B cell (primary cell): Measurements from ENCODE around the gene FAM90A26.
"Not testable (repeated sequence)": the region's sequence is repeated elsewhere in the genome, so short reads cannot be mapped to it uniquely, and the experiment has no call there.

Source experiments
- CTCF ChIP-seq: fragments of 200-600 bp; IDR thresholded peaks from one replicate; pipeline ENCODE4 v1.8.0; 2022; ENCODE audit warnings: antibody characterized with exemption, mild to moderate bottlenecking
- EZH2 ChIP-seq: IDR thresholded peaks from 2 replicates; pipeline ENCODE4 v1.6.1; 2012; ENCODE audit warnings: borderline replicate concordance, low read depth, mild to moderate bottlenecking, moderate library complexity, low read length; ENCODE audit not compliant: insufficient read depth, poor library complexity, severe bottlenecking

DNA sequence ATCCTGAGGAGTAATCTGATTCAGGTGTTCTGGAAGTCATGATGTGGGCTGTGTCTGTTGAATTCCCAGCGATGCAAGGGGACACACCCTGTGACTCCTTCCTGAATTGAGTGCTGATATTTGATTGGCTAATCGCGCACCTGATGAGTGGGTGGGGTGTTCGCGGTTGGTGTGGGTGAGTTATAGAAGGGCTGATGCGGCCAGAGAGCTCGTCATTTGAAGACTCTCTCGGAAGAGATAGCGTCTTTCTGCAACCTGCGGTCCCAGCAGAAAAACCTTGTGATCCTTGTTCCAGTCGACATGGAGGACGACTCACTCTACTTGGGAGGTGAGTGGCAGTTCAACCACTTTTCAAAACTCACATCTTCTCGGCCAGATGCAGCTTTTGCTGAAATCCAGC, 40.1 kb downstream of the FAM90A26 start, which contains the start of gene USP17L10:
- not testable (repeated sequence) for TF ChIP-seq CTCF, EZH2
